SK-N-SH (cell line): ENCODE measurements around the gene PIAS2.

Source experiments
- EZH2phosphoT487 ChIP-seq: fragments of 200-600 bp; sonication (generic); IDR thresholded peaks from 2 replicates; pipeline ENCODE4 v1.6.1; 2017; ENCODE audit warnings: low read depth, mixed run types, mild to moderate bottlenecking, antibody characterized with exemption, moderate library complexity, borderline replicate concordance
- RAD21 ChIP-seq: IDR thresholded peaks from 2 replicates; pipeline ENCODE4 v1.6.1; 2012; ENCODE audit warnings: mild to moderate bottlenecking, low read length
- SIN3A ChIP-seq: IDR thresholded peaks from 2 replicates; pipeline ENCODE4 v1.6.1; 2012; ENCODE audit warnings: low read depth, mild to moderate bottlenecking, low read length, moderate library complexity, borderline replicate concordance
- SMC3 ChIP-seq: IDR thresholded peaks from 2 replicates; pipeline ENCODE4 v1.6.1; 2012; ENCODE audit warnings: low read depth, low read length, improper control_type of control experiment
- YY1 ChIP-seq: IDR thresholded peaks from 2 replicates; pipeline ENCODE4 v1.4.0; 2012; ENCODE audit warnings: low read depth, mild to moderate bottlenecking
- TF ChIP-seq, protein P1 (sequence below): IDR thresholded peaks from 2 replicates; pipeline ENCODE4 v1.6.1; 2012; ENCODE audit warnings: mild to moderate bottlenecking, low read depth, low read length, moderate library complexity
- TF ChIP-seq, protein P2 (sequence below): fragments of 200-600 bp; sonication (generic); IDR thresholded peaks from 2 replicates; pipeline ENCODE4 v1.6.1; 2017; ENCODE audit warnings: antibody characterized with exemption, mild to moderate bottlenecking, moderate library complexity
- TF ChIP-seq, protein P3 (sequence below): IDR thresholded peaks from 2 replicates; pipeline ENCODE4 v1.4.0; 2012; ENCODE audit warnings: low read depth
- TF ChIP-seq, protein P4 (sequence below): IDR thresholded peaks from 2 replicates; pipeline ENCODE4 v1.4.0; 2012; ENCODE audit warnings: low read depth, borderline replicate concordance

DNA sequence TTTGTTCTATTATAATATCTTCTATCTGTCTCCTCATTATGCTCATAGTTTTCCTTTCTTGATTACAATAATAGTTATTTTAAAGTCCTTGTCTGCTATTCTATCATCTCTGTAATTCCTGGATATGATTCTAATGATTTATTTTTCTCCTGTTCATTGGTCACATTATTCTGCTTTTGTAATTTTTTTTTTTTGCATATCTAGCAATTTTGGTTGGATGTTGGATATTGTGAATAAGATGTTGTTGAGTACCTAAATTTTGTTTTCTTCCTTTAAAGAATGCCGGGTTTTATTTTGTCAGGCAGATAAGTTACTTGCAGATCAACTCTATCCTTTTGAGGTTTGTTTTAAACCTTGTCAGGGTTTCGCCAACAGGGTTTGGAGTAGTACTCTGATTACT, 25.3 kb upstream of the PIAS2 start:
- TF ChIP-seq, protein P1, sequence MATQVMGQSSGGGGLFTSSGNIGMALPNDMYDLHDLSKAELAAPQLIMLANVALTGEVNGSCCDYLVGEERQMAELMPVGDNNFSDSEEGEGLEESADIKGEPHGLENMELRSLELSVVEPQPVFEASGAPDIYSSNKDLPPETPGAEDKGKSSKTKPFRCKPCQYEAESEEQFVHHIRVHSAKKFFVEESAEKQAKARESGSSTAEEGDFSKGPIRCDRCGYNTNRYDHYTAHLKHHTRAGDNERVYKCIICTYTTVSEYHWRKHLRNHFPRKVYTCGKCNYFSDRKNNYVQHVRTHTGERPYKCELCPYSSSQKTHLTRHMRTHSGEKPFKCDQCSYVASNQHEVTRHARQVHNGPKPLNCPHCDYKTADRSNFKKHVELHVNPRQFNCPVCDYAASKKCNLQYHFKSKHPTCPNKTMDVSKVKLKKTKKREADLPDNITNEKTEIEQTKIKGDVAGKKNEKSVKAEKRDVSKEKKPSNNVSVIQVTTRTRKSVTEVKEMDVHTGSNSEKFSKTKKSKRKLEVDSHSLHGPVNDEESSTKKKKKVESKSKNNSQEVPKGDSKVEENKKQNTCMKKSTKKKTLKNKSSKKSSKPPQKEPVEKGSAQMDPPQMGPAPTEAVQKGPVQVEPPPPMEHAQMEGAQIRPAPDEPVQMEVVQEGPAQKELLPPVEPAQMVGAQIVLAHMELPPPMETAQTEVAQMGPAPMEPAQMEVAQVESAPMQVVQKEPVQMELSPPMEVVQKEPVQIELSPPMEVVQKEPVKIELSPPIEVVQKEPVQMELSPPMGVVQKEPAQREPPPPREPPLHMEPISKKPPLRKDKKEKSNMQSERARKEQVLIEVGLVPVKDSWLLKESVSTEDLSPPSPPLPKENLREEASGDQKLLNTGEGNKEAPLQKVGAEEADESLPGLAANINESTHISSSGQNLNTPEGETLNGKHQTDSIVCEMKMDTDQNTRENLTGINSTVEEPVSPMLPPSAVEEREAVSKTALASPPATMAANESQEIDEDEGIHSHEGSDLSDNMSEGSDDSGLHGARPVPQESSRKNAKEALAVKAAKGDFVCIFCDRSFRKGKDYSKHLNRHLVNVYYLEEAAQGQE, result no peak
- TF ChIP-seq RAD21, result no peak
- TF ChIP-seq, protein P2, sequence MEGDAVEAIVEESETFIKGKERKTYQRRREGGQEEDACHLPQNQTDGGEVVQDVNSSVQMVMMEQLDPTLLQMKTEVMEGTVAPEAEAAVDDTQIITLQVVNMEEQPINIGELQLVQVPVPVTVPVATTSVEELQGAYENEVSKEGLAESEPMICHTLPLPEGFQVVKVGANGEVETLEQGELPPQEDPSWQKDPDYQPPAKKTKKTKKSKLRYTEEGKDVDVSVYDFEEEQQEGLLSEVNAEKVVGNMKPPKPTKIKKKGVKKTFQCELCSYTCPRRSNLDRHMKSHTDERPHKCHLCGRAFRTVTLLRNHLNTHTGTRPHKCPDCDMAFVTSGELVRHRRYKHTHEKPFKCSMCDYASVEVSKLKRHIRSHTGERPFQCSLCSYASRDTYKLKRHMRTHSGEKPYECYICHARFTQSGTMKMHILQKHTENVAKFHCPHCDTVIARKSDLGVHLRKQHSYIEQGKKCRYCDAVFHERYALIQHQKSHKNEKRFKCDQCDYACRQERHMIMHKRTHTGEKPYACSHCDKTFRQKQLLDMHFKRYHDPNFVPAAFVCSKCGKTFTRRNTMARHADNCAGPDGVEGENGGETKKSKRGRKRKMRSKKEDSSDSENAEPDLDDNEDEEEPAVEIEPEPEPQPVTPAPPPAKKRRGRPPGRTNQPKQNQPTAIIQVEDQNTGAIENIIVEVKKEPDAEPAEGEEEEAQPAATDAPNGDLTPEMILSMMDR, result no peak
- TF ChIP-seq, protein P3, sequence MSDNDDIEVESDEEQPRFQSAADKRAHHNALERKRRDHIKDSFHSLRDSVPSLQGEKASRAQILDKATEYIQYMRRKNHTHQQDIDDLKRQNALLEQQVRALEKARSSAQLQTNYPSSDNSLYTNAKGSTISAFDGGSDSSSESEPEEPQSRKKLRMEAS, result no peak
- no peak for TF ChIP-seq SMC3
- TF ChIP-seq, protein P4, sequence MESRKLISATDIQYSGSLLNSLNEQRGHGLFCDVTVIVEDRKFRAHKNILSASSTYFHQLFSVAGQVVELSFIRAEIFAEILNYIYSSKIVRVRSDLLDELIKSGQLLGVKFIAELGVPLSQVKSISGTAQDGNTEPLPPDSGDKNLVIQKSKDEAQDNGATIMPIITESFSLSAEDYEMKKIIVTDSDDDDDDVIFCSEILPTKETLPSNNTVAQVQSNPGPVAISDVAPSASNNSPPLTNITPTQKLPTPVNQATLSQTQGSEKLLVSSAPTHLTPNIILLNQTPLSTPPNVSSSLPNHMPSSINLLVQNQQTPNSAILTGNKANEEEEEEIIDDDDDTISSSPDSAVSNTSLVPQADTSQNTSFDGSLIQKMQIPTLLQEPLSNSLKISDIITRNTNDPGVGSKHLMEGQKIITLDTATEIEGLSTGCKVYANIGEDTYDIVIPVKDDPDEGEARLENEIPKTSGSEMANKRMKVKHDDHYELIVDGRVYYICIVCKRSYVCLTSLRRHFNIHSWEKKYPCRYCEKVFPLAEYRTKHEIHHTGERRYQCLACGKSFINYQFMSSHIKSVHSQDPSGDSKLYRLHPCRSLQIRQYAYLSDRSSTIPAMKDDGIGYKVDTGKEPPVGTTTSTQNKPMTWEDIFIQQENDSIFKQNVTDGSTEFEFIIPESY, result no peak
- TF ChIP-seq YY1, result no peak
- no peak for TF ChIP-seq SIN3A
- TF ChIP-seq EZH2phosphoT487, result no peak
